NOMO-1 (cell line): Measurements from ENCODE around the gene RSPH1.

ENCODE experiments used
- DNase-seq, 2 experiments: peaks; one replicate each; lab custom pipeline; 2025; ENCODE audit not compliant: unreplicated experiment in 2 of 2; lab: John Stamatoyannopoulos, UW

The RSPH1 gene

DNA sequence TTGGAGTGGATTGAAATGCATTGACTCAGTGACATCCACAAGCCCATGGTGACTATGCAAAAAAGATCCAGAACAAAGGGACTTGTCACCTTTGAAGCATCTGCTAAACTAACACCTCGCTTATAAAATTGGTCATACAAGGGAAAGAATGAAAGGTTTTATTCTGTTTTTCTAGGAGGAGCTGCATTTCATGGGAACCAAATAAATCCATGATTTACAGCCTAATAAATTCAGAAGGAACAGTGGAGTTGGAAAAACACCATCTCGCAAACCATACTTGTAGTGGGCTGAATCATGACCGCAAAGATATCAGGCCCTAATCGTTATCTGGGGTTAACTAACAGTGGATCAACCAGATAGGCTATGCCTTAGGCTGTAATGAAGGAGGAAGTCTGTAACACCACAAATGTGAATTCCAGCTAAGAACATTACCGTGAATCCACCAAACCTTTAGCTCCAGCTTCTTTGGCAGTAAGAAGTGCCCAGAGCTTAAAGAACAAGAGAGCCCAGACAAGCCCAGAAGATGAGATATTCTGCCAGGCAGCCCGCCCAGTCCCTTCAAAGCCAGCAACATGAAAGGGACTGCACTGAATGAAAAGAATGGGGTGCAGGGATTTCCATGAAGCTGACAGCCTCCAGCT is 27.4 kb downstream of the RSPH1 start:
- no peak for DNase-seq

GRCh38 chr21:42467140-42467983 is 28.7 kb downstream of the RSPH1 start:
- DNase-seq = peak; percentile 5 to 25

DNA sequence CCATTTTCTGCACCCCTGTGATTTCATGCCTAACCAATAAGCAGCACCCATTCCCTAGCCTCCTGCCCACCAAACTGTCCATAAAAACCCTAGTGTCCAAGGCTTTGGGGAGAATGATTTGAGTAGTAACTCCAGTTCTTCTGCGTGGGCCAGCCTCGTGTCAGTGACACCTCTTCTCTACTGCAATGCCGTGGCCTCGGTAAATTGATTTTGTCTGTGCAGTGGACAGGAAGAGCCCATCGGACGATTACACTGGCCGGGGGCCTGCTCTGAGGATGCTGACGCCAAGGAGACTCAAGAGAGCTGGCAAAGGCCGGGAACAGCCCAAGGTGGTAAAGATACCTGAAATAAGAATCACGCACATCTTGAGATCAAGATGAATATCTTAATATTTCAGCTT is 29.3 kb downstream of the RSPH1 start:
- no peak for DNase-seq

GRCh38 chr21:42465803-42466127 is 30.3 kb downstream of the RSPH1 start:
- no peak for DNase-seq

- DNase-seq = peak; percentile 5 to 23
These were observed 30.8 kb downstream of the RSPH1 start for GRCh38 chr21:42465008-42465802.

- no peak for DNase-seq
These were observed 32.0 kb downstream of the RSPH1 start for GRCh38 chr21:42463861-42464515.

GRCh38 chr21:42461881-42462877 is 33.8 kb downstream of the RSPH1 start:
- peak in 1 of 2 experiments; percentile 20 for DNase-seq

DNA sequence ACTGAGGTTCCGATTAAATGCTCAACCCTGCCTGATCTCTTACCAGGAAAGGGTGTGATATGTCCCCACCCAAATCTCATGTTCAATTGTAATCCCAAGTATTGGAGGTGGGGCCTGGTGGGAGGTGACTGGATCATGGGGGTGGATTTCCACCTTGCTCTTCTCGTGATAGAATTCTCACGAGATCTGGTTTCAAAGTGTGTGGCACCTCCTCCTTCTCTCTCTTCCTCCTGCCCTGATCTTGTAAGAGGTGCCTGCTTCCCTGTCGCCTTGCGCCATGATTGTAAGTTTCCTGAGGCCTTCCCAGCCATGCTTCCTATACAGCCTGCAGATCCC is 34.9 kb downstream of the RSPH1 start:
- DNase-seq = no peak

DNA sequence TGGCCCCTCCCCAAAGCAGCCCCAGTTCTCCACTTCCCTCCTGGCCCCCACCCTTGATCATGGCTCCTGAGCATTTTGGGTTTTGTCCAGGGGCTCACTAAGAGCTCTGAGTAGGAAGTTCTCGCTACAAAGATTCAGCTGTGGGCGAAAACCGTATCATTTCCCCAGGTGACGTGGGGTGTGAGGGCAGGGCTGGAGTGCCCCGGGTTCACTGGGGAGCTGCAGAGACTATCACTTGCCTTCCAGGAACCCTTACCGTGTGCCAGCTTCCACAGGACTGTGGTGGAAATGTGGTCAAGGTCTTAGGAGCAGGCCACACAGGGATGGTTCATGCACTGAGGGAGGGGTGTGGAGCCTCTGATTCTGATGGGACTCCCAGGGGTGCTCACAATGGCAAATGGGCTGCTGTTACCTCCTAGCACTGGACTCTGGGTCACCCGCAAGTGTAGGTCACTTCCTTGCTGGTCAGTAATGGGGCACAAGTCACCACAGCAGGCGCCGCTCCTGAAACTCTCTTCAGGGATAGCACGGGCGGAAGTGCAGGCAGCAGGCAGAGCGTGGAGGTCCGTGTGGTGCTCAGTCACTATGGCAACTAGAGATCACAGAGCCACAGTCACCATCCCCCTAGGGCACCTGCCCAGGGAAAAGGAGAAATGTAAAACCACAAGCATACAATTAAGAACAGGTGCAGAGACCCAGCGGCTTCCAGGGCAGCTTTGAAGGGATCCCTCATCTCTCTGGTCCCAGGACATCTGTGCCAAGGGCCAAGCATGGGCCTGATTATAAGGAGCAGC is 35.4 kb downstream of the RSPH1 start:
- DNase-seq = no peak

GRCh38 chr21:42459546-42460215 is 36.3 kb downstream of the RSPH1 start:
- DNase-seq = no peak

DNA sequence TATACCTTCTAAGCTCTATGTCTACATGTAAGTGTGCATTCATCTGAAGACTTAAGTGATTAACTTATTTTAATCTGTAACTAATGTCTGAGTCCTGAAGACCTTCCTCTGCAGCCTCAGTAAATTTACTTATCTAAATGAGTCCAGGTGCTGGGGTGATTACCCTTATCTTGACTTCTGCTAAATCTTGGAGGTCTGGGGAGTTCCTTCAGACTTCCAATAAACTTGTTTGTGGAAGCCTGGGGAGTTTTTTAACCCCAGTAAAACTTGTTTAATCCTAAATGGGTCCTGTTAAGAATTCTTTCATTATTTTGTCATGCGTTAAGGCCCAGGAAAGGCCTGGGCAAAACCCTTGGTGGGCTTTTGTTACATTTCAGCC is 37.0 kb downstream of the RSPH1 start:
- DNase-seq = no peak

DNA sequence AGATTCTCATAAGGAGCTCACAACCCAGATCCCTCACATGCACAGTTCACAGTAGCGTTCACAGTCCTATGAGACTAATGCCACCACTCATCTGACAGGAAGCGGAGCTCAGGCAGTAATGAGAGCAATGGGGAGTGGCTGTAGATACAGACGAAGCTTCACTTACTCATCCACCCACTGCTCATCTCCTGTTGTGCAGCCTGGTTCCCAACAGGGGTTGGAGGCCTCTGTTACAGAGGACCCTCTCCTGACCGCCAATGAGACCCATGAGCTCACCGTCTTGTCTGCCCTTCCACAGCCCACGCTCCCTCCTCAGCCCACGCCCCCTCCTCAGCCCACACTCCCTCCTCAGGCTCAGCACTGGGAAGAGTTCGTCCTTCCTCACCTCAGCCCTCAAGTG is 39.6 kb downstream of the RSPH1 start:
- DNase-seq = no peak

GRCh38 chr21:42455754-42456440 is 40.1 kb downstream of the RSPH1 start:
- DNase-seq = no peak

DNA sequence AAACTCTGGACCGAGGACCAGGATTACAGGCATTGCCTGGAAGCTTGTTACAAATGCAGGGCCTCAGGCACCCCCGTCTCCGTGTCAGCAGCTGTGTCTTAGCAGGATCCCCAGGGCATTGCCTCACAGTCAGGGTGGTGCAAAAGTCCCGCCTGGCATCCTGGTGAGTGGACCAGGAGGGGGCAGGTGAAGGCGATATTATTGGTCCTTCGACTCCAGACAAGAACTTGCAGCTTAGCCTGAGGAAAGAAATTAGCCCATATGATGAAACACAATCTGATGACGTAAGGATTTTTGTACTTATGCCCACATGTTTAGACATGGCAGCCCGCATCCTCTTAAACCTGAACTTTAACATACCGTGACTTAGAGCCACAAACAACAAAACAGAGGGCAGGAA is 40.8 kb downstream of the RSPH1 start:
- DNase-seq = no peak

GRCh38 chr21:42454786-42455185 is 41.2 kb downstream of the RSPH1 start:
- DNase-seq = no peak

DNA sequence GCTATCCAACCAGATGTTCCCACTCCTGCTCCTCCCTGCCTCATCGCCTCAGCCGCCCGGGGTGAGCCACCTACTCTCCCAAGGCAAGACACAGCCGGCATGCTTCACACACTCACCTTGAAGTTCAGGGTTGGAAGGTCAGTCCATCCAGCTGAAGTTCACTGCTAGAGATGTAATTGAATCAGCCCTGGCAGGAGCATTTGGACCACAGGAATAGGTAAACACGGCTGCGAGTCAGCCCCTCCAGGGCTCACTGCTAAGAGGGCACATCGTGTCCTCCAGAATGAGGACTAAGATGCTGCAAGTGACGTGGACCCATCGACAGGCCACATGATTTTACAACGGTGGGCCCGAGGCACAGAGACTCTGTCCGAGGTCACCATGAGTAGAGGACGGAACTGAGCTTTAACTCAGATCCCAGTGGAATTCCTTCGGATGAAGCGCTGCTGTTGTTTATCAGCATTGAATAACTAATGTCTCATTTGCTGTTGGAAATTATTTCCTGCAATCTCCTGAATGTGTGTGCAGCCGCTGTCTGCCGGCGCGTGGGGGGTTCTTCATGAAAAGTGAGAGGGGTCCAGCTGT is 41.9 kb downstream of the RSPH1 start:
- no peak for DNase-seq

GRCh38 chr21:42453224-42453985 is 42.6 kb downstream of the RSPH1 start:
- DNase-seq = no peak
